ENCODE data around the gene BOK. TPM values are rescaled to one million over a fixed set of nuclear protein-coding genes. Genes with fewer than 3 reads are reported as not detected.
"Not testable (repeated sequence)": the region's sequence is repeated elsewhere in the genome, so short reads cannot be mapped to it uniquely, and the experiment has no call there.

BOK gene
- total and polyA plus RNA-seq, 9 donors = 35.3 to 60.4 (median 57.0) TPM

- WGBS (ENCODE audit: insufficient coverage) = 45% methylated on average over 2 of the region's 5 CpGs
- peaks cover 8% of the 10 kb centered on the region for H3K27me3 ChIP-seq (ENCODE audit: control insufficient read depth, insufficient read depth, low read length)
- no peak for DNase-seq
Measured at GRCh38 chr2:241522477-241522876, 36.1 kb upstream of the BOK start.

GRCh38 chr2:241525818-241526780 is 32.4 kb upstream of the BOK start:
- H3K27me3 ChIP-seq (ENCODE audit: control insufficient read depth, insufficient read depth, low read length); H3K4me3 ChIP-seq (ENCODE audit: low read length); DNase-seq; H3K4me1 ChIP-seq (ENCODE audit: control insufficient read depth, insufficient read depth, low read length); H3K36me3 ChIP-seq (ENCODE audit: control insufficient read depth, insufficient read depth, low read length); H3K27ac ChIP-seq (ENCODE audit: low read length); H3K9me3 ChIP-seq (replicated peaks; ENCODE audit: control insufficient read depth, low read depth, low read length): not testable (repeated sequence)
- WGBS (ENCODE audit: insufficient coverage) = 92% methylated on average over 24 of the region's 31 CpGs

More at GRCh38 chr2:241522477-241522876, 36.1 kb upstream of the BOK start:
- Histone ChIP-seq H3K36me3 (ENCODE audit: control insufficient read depth, insufficient read depth, low read length) (no peaks in the 10 kb centered on the region), H3K4me1 (ENCODE audit: control insufficient read depth, insufficient read depth, low read length) (no peaks in the 10 kb centered on the region), H3K4me3 (ENCODE audit: low read length) (no peak overlapping the region), H3K27ac (ENCODE audit: low read length) (no peak overlapping the region), H3K9me3 (replicated peaks; ENCODE audit: control insufficient read depth, low read depth, low read length) (no peaks in the 10 kb centered on the region)

GRCh38 chr2:241530571-241530970 is 28.0 kb upstream of the BOK start:
- 46% methylated on average over 4 of the region's 8 CpGs for WGBS (ENCODE audit: insufficient coverage)
- no peak overlapping the region for H3K27ac ChIP-seq (ENCODE audit: low read length)
- peaks cover 3% of the 10 kb centered on the region for H3K4me1 ChIP-seq (ENCODE audit: control insufficient read depth, insufficient read depth, low read length)
- H3K36me3 ChIP-seq (ENCODE audit: control insufficient read depth, insufficient read depth, low read length) = no peaks in the 10 kb centered on the region
- H3K4me3 ChIP-seq (ENCODE audit: low read length) = no peak overlapping the region
- peaks cover 7% of the 10 kb centered on the region for H3K27me3 ChIP-seq (ENCODE audit: control insufficient read depth, insufficient read depth, low read length)
- no peaks in the 10 kb centered on the region for H3K9me3 ChIP-seq (replicated peaks; ENCODE audit: control insufficient read depth, low read depth, low read length)
- DNase-seq = no peak

- Histone ChIP-seq H3K9me3 (replicated peaks; ENCODE audit: control insufficient read depth, low read depth, low read length) (no peaks in the 10 kb centered on the region), H3K36me3 (ENCODE audit: control insufficient read depth, insufficient read depth, low read length) (no peaks in the 10 kb centered on the region), H3K4me1 (ENCODE audit: control insufficient read depth, insufficient read depth, low read length) (peaks cover 3% of the 10 kb centered on the region), H3K27me3 (ENCODE audit: control insufficient read depth, insufficient read depth, low read length) (peaks cover 7% of the 10 kb centered on the region), H3K4me3 (ENCODE audit: low read length) (no peak overlapping the region), H3K27ac (ENCODE audit: low read length) (no peak overlapping the region)
- no peak for DNase-seq
- 87% methylated on average over 8 of the region's 13 CpGs for WGBS (ENCODE audit: insufficient coverage)
Measured at GRCh38 chr2:241531161-241531722, 27.3 kb upstream of the BOK start.

GRCh38 chr2:241532168-241532567 is 26.4 kb upstream of the BOK start:
- no peaks in the 10 kb centered on the region for H3K36me3 ChIP-seq (ENCODE audit: control insufficient read depth, insufficient read depth, low read length)
- no peak overlapping the region for H3K27ac ChIP-seq (ENCODE audit: low read length)
- 93% methylated on average over 5 of the region's 8 CpGs for WGBS (ENCODE audit: insufficient coverage)
- H3K9me3 ChIP-seq (replicated peaks; ENCODE audit: control insufficient read depth, low read depth, low read length) = no peaks in the 10 kb centered on the region
- peaks cover 3% of the 10 kb centered on the region for H3K4me1 ChIP-seq (ENCODE audit: control insufficient read depth, insufficient read depth, low read length)
- no peak for DNase-seq
- peaks cover 7% of the 10 kb centered on the region for H3K27me3 ChIP-seq (ENCODE audit: control insufficient read depth, insufficient read depth, low read length)
- no peak overlapping the region for H3K4me3 ChIP-seq (ENCODE audit: low read length)

- Histone ChIP-seq H3K27me3 (ENCODE audit: control insufficient read depth, insufficient read depth, low read length) (peaks cover 7% of the 10 kb centered on the region), H3K4me3 (ENCODE audit: low read length) (no peak overlapping the region), H3K27ac (ENCODE audit: low read length) (no peak overlapping the region), H3K9me3 (replicated peaks; ENCODE audit: control insufficient read depth, low read depth, low read length) (no peaks in the 10 kb centered on the region), H3K36me3 (ENCODE audit: control insufficient read depth, insufficient read depth, low read length) (no peaks in the 10 kb centered on the region), H3K4me1 (ENCODE audit: control insufficient read depth, insufficient read depth, low read length) (peaks cover 3% of the 10 kb centered on the region)
- no peak for DNase-seq
- 62% methylated on average over 22 of the region's 26 CpGs for WGBS (ENCODE audit: insufficient coverage)
Measured at GRCh38 chr2:241532733-241533601, 25.6 kb upstream of the BOK start.

GRCh38 chr2:241534293-241534692 is 24.3 kb upstream of the BOK start:
- peaks cover 11% of the 10 kb centered on the region for H3K27me3 ChIP-seq (ENCODE audit: control insufficient read depth, insufficient read depth, low read length)
- no peak overlapping the region for H3K4me3 ChIP-seq (ENCODE audit: low read length)
- H3K36me3 ChIP-seq (ENCODE audit: control insufficient read depth, insufficient read depth, low read length) = no peaks in the 10 kb centered on the region
- peaks cover 6% of the 10 kb centered on the region for H3K4me1 ChIP-seq (ENCODE audit: control insufficient read depth, insufficient read depth, low read length)
- 64% methylated on average over 7 of the region's 7 CpGs for WGBS (ENCODE audit: insufficient coverage)
- H3K9me3 ChIP-seq (replicated peaks; ENCODE audit: control insufficient read depth, low read depth, low read length) = no peaks in the 10 kb centered on the region
- H3K27ac ChIP-seq (ENCODE audit: low read length) = no peak overlapping the region
- no peak for DNase-seq

- H3K4me1 ChIP-seq (ENCODE audit: control insufficient read depth, insufficient read depth, low read length) = peaks cover 7% of the 10 kb centered on the region
- H3K4me3 ChIP-seq (ENCODE audit: low read length) = no peak overlapping the region
- H3K36me3 ChIP-seq (ENCODE audit: control insufficient read depth, insufficient read depth, low read length) = no peaks in the 10 kb centered on the region
- H3K9me3 ChIP-seq (replicated peaks; ENCODE audit: control insufficient read depth, low read depth, low read length) = no peaks in the 10 kb centered on the region
- WGBS (ENCODE audit: insufficient coverage) = 48% methylated on average over 17 of the region's 17 CpGs
- DNase-seq = no peak
- H3K27ac ChIP-seq (ENCODE audit: low read length) = no peak overlapping the region
- H3K27me3 ChIP-seq (ENCODE audit: control insufficient read depth, insufficient read depth, low read length) = peaks cover 11% of the 10 kb centered on the region
Measured at GRCh38 chr2:241534701-241535375, 23.7 kb upstream of the BOK start.

- Histone ChIP-seq H3K9me3 (replicated peaks; ENCODE audit: control insufficient read depth, low read depth, low read length) (no peaks in the 10 kb centered on the region), H3K4me1 (ENCODE audit: control insufficient read depth, insufficient read depth, low read length) (peaks cover 16% of the 10 kb centered on the region), H3K27ac (ENCODE audit: low read length) (no peak overlapping the region), H3K4me3 (ENCODE audit: low read length) (no peak overlapping the region), H3K27me3 (ENCODE audit: control insufficient read depth, insufficient read depth, low read length) (peaks cover 10% of the 10 kb centered on the region), H3K36me3 (ENCODE audit: control insufficient read depth, insufficient read depth, low read length) (no peaks in the 10 kb centered on the region)
- DNase-seq = no peak
- 46% methylated on average over 11 of the region's 13 CpGs for WGBS (ENCODE audit: insufficient coverage)
Measured at GRCh38 chr2:241535871-241536655, 22.5 kb upstream of the BOK start.

Measured in muscle of leg (tissue), 11 donors.